NOMO-1 treated with dmso at 0.1 percent for 144 hours (cell line): ENCODE measurements around the gene TMEM82.

Experiments used
- DNase-seq: peaks from one replicate; lab custom pipeline; 2025; ENCODE audit not compliant: unreplicated experiment; lab: John Stamatoyannopoulos, UW

The TMEM82 gene

GRCh38 chr1:15735304-15736037 lies 6.8 kb upstream of the TMEM82 start:
- no peak for DNase-seq

GRCh38 chr1:15736038-15736891 lies 6.0 kb upstream of the TMEM82 start, which contains the start of gene SLC25A34:
SLC25A34 (plus strand) TSS chr1:15736258; CDS start chr1:15736486, 228 bp downstream.
- no peak for DNase-seq

GRCh38 chr1:15736892-15737261 lies 5.4 kb upstream of the TMEM82 start:
- no peak for DNase-seq

GRCh38 chr1:15737324-15738319 lies 4.7 kb upstream of the TMEM82 start:
- no peak for DNase-seq

- DNase-seq: no peak
These were observed 3.7 kb upstream of the TMEM82 start for GRCh38 chr1:15738416-15739113.

- no peak for DNase-seq
These were observed 3.0 kb upstream of the TMEM82 start for GRCh38 chr1:15739259-15739658.

GRCh38 chr1:15739745-15740144 lies 2.6 kb upstream of the TMEM82 start:
- no peak for DNase-seq

- DNase-seq: peak; percentile 28
These were observed 1.1 kb upstream of the TMEM82 start for GRCh38 chr1:15740924-15741850.

- DNase-seq: no peak
These were observed 1.9 kb downstream of the TMEM82 start for GRCh38 chr1:15744122-15744679.

GRCh38 chr1:15747378-15747777 lies 5.1 kb downstream of the TMEM82 start:
- DNase-seq: no peak

GRCh38 chr1:15748264-15748663 lies 6.0 kb downstream of the TMEM82 start:
- DNase-seq: no peak

- DNase-seq: no peak
These were observed 6.5 kb downstream of the TMEM82 start for GRCh38 chr1:15748690-15749398.

- no peak for DNase-seq
These were observed 7.3 kb downstream of the TMEM82 start for GRCh38 chr1:15749399-15750291.

- DNase-seq: no peak
These were observed 8.6 kb downstream of the TMEM82 start for GRCh38 chr1:15750924-15751323.

- DNase-seq: no peak
These were observed 9.4 kb downstream of the TMEM82 start for GRCh38 chr1:15751717-15752116.

GRCh38 chr1:15753776-15754175 lies 11.5 kb downstream of the TMEM82 start:
- DNase-seq: no peak

GRCh38 chr1:15755021-15755645 lies 12.8 kb downstream of the TMEM82 start:
- DNase-seq: no peak
